Measurements from ENCODE around the gene SCARB2.

Gene SCARB2

GRCh38 chr4:76127754-76128153 lies 85.9 kb downstream of the SCARB2 start:
- TF ChIP-seq CTCF (IDR thresholded peaks at IDR 0.05; ENCODE audit: insufficient read depth, missing control alignments), result no peak
- no peak for DNase-seq (ENCODE audit: insufficient read length, low spot score)
- no peak for FAIRE-seq

- DNase-seq (ENCODE audit: insufficient read length, low spot score) (no peak), FAIRE-seq (no peak)
- no peak for TF ChIP-seq CTCF (IDR thresholded peaks at IDR 0.05; ENCODE audit: insufficient read depth, missing control alignments)
These were observed 87.8 kb downstream of the SCARB2 start for GRCh38 chr4:76125816-76126215.

- DNase-seq (ENCODE audit: insufficient read length, low spot score) (no peak), FAIRE-seq (no peak)
- no peak for TF ChIP-seq CTCF (IDR thresholded peaks at IDR 0.05; ENCODE audit: insufficient read depth, missing control alignments)
These were observed 93.4 kb downstream of the SCARB2 start for GRCh38 chr4:76120199-76120598.

- DNase-seq (ENCODE audit: insufficient read length, low spot score), result no peak
- FAIRE-seq, result peak; percentile 21
- no peak for TF ChIP-seq CTCF (IDR thresholded peaks at IDR 0.05; ENCODE audit: insufficient read depth, missing control alignments)
These were observed 96.1 kb downstream of the SCARB2 start for GRCh38 chr4:76117536-76117935.

- peak; percentile 6 for FAIRE-seq
- no peak for TF ChIP-seq CTCF (IDR thresholded peaks at IDR 0.05; ENCODE audit: insufficient read depth, missing control alignments)
These were observed 96.8 kb downstream of the SCARB2 start for GRCh38 chr4:76116821-76117220.

More at GRCh38 chr4:76116821-76117220, 96.8 kb downstream of the SCARB2 start:
- DNase-seq (ENCODE audit: insufficient read length, low spot score), result no peak

All from D721Med (cell line).